Thoracic aorta (tissue), 2 donors: ENCODE measurements around the gene CCDC51. TPM values are rescaled to one million over a fixed set of nuclear protein-coding genes. Genes with fewer than 3 reads are reported as not detected.
A peak's percentile ranks its signal among the peaks of the same experiment; 100 is the strongest.

Source experiments
- ATAC-seq: fragments of 150-250 bp; one replicate; pipeline ENCODE4 v1.8.0; 2017; ENCODE audit warnings: low read depth; ENCODE audit not compliant: insufficient number of reproducible peaks, low FRiP score
- DNase-seq: peaks from one replicate; pipeline ENCODE4 v3.0.0-alpha.2; 2020; ENCODE audit warnings: low spot score
- H3K27ac ChIP-seq, 2 donors: fragments of 200-600 bp; sonication (generic); 1 replicate in 1 of 2; 2 replicates in 1 of 2; pipeline ENCODE4 v1.5.1; 2016; ENCODE audit warnings: mild to moderate bottlenecking in 2 of 2, moderate library complexity in 2 of 2
- H3K27me3 ChIP-seq: fragments of 200-600 bp; sonication (generic); replicated peaks from 2 replicates; pipeline ENCODE4 v1.6.0; 2016; ENCODE audit warnings: mild to moderate bottlenecking; ENCODE audit not compliant: insufficient read depth
- H3K36me3 ChIP-seq: fragments of 200-600 bp; sonication (generic); one replicate; pipeline ENCODE4 v1.5.1; 2016
- H3K4me1 ChIP-seq, 2 donors: fragments of 200-600 bp; sonication (generic); 1 replicate in 1 of 2; 2 replicates in 1 of 2; pipeline versions ENCODE4 v1.5.1 to v1.6.0; 2016; ENCODE audit warnings: low read depth in 2 of 2, mild to moderate bottlenecking in 1 of 2; ENCODE audit not compliant: control insufficient read depth in 1 of 2
- H3K4me3 ChIP-seq: fragments of 200-600 bp; sonication (generic); 2 replicates; pipeline ENCODE4 v1.5.1; 2016; ENCODE audit warnings: mild to moderate bottlenecking
- H3K9me3 ChIP-seq: fragments of 200-600 bp; sonication (generic); 2 replicates; pipeline ENCODE4 v1.5.1; 2016
- total RNA-seq, 2 donors: library from RNA; depleted of rRNA; stranded (reverse); fragments of >200 nt; gene quantifications; one replicate each; pipeline versions ENCODE4 v1.1.0 to v1.2.3, GENCODE V29; 2016
- TF ChIP-seq, protein P1 (sequence below): fragments of 200-600 bp; sonication (generic); IDR thresholded peaks from one replicate; pipeline ENCODE4 v1.5.1; 2019; ENCODE audit warnings: antibody characterized with exemption

CCDC51 gene
- total RNA-seq, 2 donors from 2014 or later, result 5.9 to 15.2 TPM

DNA sequence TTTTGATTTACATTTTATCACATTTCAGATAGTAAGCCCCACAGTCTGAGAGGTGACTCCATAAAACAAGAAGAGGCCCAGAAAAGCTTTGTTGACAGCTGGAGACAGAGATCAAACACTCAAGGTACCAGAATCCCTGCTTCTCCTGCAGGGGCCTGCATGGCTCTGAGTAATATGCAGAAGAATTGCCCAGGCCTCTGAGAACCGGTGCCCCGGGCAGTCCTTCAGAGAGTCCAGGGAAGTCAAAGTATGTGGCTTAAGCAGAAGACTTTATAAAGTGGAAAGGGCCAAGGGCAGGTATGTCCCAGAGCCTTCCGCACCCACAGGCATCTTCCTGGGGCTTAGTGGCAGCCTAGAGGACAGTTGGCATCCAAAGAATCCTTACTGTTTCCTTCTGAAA is 19.4 kb upstream of the CCDC51 start:
- peaks cover 48% of the 10 kb centered on the region for H3K36me3 ChIP-seq

DNA sequence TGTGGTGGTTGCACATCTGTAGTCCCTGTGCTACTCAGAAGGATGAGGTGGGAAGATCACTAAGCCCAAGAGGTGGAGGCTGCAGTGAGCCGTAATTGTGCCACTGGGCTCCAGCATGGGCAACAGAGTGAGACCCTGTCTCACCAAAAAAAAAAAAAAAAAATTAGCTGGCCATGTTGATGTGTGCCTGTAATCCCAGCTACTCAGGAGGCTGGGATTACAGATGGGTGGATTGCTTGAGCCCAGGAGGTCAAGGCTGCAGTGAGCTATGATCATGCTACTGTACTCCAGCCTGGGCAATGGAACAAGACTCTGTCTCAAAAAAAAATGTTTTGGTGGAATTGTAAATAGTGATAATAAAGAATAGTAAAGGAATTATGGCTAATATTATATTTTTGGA is 16.5 kb upstream of the CCDC51 start:
- no peaks in the 10 kb centered on the region for H3K4me1 ChIP-seq
- H3K4me3 ChIP-seq, result no peak overlapping the region
- peaks cover 69% of the 10 kb centered on the region for H3K36me3 ChIP-seq
- TF ChIP-seq, protein P1, sequence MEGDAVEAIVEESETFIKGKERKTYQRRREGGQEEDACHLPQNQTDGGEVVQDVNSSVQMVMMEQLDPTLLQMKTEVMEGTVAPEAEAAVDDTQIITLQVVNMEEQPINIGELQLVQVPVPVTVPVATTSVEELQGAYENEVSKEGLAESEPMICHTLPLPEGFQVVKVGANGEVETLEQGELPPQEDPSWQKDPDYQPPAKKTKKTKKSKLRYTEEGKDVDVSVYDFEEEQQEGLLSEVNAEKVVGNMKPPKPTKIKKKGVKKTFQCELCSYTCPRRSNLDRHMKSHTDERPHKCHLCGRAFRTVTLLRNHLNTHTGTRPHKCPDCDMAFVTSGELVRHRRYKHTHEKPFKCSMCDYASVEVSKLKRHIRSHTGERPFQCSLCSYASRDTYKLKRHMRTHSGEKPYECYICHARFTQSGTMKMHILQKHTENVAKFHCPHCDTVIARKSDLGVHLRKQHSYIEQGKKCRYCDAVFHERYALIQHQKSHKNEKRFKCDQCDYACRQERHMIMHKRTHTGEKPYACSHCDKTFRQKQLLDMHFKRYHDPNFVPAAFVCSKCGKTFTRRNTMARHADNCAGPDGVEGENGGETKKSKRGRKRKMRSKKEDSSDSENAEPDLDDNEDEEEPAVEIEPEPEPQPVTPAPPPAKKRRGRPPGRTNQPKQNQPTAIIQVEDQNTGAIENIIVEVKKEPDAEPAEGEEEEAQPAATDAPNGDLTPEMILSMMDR, result no peak
- DNase-seq, result no peak
- no peak overlapping the region for H3K27ac ChIP-seq
- H3K27me3 ChIP-seq, result no peaks in the 10 kb centered on the region
- no peaks in the 10 kb centered on the region for H3K9me3 ChIP-seq
- ATAC-seq, result no peak

More for the DNA sequence above, 19.4 kb upstream of the CCDC51 start:
- Histone ChIP-seq H3K27ac (no peak overlapping the region), H3K9me3 (no peaks in the 10 kb centered on the region), H3K4me3 (no peak overlapping the region), H3K27me3 (no peaks in the 10 kb centered on the region), H3K4me1 (no peaks in the 10 kb centered on the region)
- DNase-seq (no peak), ATAC-seq (no peak)
- TF ChIP-seq, protein P1, result no peak

DNA sequence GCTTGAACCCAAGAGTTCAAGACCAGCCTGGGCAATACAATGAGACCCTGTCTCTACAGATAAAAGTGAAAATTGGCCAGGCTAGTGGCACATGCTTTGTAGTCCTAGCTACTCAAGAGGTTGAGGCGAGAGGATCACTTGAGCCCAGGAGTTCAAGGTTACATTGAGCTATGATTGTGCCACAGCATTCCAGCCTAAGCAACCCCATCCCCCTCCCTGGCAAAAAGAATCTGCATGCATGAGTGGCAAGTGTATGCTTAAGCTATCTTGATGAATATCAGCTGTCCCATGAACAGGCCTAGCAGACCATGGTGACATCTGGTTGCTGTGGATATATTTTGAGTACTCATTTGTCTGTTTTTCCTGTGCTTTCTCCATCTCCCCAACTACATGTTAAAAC is 11.4 kb upstream of the CCDC51 start:
- Histone ChIP-seq H3K4me3 (no peak overlapping the region), H3K9me3 (no peaks in the 10 kb centered on the region), H3K27me3 (no peaks in the 10 kb centered on the region), H3K36me3 (peaks cover 33% of the 10 kb centered on the region), H3K27ac (no peak overlapping the region), H3K4me1 (peaks cover 9 to 17% of the 10 kb centered on the region in 2 donors)
- TF ChIP-seq, protein P1, result no peak
- ATAC-seq, result no peak
- no peak for DNase-seq

DNA sequence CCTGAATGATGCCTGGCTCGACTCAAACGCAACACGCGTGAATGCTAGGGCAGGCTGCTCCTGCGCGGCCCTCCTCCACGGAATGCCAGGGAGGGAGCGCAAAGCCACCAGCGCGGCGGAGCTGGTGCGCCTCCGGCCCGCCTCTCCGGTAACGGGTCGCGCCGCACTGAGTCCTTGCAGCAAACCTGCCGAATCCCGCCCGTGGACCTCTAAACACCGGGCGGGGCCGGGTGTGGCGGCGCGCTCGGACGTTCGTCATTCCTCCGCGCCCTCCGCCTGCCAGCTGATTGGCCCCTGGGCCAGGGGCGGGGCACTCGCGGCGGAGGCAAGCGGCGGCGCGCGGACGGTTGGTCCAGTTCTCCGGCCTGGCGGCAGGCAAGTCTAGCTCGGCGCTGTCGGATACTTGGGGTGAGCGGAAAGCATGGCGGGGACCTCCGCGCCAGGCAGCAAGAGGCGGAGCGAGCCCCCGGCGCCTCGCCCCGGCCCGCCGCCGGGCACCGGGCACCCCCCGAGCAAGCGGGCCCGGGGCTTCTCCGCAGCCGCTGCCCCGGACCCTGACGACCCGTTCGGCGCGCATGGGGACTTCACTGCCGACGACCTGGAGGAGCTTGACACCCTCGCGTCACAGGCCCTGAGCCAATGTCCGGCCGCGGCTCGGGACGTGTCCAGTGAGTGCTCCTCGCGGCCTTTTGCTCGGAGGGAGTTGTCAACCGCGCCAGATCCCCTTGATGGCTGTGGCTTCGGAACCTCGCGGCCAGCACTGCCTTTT is 6.7 kb upstream of the CCDC51 start, which contains the start of gene ATRIP:
Gene ATRIP (plus strand): TSS at position 313 of the 769 bp plus-strand sequence. CDS start 109 bp downstream, at position 422.
- no peaks in the 10 kb centered on the region for H3K9me3 ChIP-seq
- DNase-seq, result peak; percentile 55
- H3K4me3 ChIP-seq, result peak within 1 kb of the TSS; percentile 93
- peak within 1 kb of the TSS; percentile 86 to 88 for H3K27ac ChIP-seq
- no peaks in the 10 kb centered on the region for H3K27me3 ChIP-seq
- peaks cover 9% of the 10 kb centered on the region for H3K36me3 ChIP-seq
- H3K4me1 ChIP-seq, result peaks cover 17 to 33% of the 10 kb centered on the region in 2 donors
- TF ChIP-seq, protein P1, result no peak
- peak; percentile 86 for ATAC-seq

DNA sequence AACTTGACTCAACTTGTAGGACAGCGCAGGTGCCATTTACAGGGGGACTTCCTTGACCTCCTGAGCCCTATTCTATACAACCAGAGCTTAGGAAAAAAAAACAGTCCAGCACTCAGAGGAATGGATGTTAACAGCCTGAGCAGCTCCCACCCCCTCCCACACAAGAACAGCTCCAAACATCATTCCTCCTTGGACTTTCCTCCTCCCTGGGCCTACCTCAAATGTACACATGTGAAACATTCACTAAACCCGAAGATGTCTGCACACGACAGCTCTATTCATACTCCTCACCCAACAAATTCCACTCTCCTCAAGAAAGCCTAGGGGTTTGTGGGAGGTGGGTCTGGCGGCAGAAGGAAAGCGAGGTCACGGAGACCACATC is 6.1 kb upstream of the CCDC51 start:
- no peak for DNase-seq
- peaks cover 21 to 39% of the 10 kb centered on the region in 2 donors for H3K4me1 ChIP-seq
- H3K36me3 ChIP-seq, result peaks cover 8% of the 10 kb centered on the region
- peak overlapping the region; percentile 93 for H3K4me3 ChIP-seq
- no peaks in the 10 kb centered on the region for H3K9me3 ChIP-seq
- H3K27me3 ChIP-seq, result no peaks in the 10 kb centered on the region
- TF ChIP-seq, protein P1, result no peak
- peak overlapping the region; percentile 86 to 88 for H3K27ac ChIP-seq
- no peak for ATAC-seq
